Measurements from ENCODE around the gene ZBTB8A.
"Not testable (repeated sequence)": the region's sequence is repeated elsewhere in the genome, so short reads cannot be mapped to it uniquely, and the experiment has no call there.

Gene ZBTB8A

GRCh38 chr1:32622806-32623681 lies 83.8 kb downstream of the ZBTB8A start:
- no peak for DNase-seq

GRCh38 chr1:32623775-32624174 lies 84.5 kb downstream of the ZBTB8A start:
- DNase-seq, result no peak

- DNase-seq, result no peak
Measured at GRCh38 chr1:32626176-32626575, 86.9 kb downstream of the ZBTB8A start.

DNA sequence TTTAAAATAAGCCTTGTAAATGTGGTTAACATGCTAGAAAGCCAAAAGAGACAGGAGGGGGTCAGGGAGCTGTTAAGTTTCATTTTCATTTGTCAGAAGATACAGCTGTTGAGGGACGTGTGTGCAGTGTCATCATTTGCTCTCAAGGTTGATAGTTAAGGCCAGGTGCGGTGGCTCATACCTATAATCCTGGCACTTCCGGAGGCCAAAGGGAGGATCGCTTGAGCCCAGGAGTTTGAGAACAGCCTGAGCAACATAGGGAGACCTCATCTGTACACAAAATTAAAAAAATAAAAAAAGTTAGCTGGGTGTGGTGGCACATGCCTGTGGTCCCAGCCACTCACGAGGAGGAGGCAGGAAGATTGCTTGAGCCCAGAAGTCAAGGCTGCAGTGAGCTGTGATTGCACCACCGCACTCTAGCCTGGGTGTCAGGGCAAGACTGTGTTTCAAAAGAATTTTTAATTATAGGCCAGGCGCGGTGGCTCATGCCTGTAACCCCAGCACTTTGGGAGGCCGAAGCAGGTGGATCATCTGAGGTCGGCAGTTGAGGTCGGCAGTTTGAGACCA lies 88.5 kb downstream of the ZBTB8A start:
- DNase-seq, result no peak

GRCh38 chr1:32630173-32630572 lies 90.9 kb downstream of the ZBTB8A start:
- not testable (repeated sequence) for DNase-seq

- no peak for DNase-seq
Measured at GRCh38 chr1:32632829-32633228, 93.6 kb downstream of the ZBTB8A start.

- no peak for DNase-seq
Measured at GRCh38 chr1:32635508-32636277, 96.5 kb downstream of the ZBTB8A start.

GRCh38 chr1:32636914-32637645 lies 97.9 kb downstream of the ZBTB8A start:
- DNase-seq, result no peak

DNA sequence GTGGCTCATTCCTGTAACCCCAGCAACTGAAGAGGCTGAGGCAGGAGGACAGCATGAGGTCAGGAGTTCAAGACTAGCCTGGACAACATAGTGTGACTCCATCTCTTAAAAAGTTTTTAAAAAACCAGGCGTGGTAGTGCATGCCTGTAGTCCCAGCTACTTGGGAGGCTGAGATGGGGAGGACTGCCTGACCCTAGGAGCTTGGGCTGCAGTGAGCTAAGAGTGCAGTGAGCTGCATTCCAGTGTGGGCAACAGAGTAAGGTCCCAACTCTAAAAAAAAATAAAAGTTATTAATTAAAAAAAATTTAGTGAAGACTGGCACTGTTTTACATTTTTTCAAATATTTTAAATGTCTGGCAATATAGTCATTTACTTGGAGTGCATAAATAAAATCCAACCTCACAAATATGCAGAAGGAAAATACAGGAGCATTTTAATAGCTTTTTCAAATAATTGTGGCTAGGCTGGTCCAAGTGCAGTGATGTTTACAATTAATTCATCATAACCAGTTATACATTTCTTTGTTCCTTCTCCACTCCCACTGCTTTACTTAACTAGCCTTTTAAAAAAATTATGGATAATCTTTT lies 100.4 kb downstream of the ZBTB8A start:
- no peak for DNase-seq

DNA sequence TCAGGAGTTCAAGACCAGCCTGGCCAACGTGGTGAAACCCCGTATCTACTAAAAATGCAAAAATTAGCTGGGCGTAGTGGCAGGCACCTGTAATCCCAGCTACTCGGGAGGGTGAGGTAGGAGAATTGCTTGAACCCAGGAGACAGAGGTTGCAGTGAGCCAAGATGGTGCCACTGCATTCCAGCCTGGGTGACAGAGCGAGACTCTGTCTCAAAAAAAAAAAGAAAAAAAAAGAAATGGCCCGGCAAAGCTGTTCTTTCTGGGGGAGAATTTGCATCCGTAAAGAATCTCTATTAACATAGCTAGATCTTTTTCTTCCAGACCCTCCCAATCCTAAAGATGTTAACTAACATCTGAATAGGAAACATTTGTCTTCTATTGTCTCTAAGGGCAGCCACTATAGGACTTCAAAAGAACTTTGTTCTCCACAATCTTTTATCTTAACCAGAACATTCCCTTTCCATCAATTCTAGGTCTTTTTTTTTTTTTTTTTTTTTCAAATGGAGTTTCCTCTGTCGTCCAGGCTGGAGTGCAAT lies 103.1 kb downstream of the ZBTB8A start:
- not testable (repeated sequence) for DNase-seq

DNA sequence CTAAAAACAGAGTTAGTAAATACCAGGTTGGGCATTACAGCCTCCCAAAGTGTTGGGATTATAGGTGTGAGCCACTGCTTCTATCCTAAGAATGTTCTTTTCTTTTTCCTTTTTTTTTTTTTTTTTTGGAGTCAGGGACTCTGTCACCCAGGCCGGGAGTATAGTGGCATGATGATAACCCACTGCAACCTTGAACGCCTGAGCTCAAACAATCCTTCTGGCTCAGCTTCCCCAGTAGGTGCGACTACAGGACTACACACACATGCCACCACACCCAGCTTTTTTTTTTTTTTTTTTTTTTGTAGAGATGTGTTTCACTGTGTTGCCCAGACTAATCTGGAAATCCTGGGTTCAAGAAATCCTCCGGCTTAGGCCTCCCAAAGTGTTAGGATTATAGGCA lies 105.2 kb downstream of the ZBTB8A start:
- DNase-seq, result no peak

- no peak for DNase-seq
Measured at GRCh38 chr1:32647308-32648134, 108.3 kb downstream of the ZBTB8A start.

GRCh38 chr1:32650248-32650751 lies 111.1 kb downstream of the ZBTB8A start, which contains the start of gene ZBTB8OS:
Gene ZBTB8OS (minus strand): TSS chr1:32650550. CDS start chr1:32650529, 21 bp downstream.
- peak; percentile 84 for DNase-seq

DNA sequence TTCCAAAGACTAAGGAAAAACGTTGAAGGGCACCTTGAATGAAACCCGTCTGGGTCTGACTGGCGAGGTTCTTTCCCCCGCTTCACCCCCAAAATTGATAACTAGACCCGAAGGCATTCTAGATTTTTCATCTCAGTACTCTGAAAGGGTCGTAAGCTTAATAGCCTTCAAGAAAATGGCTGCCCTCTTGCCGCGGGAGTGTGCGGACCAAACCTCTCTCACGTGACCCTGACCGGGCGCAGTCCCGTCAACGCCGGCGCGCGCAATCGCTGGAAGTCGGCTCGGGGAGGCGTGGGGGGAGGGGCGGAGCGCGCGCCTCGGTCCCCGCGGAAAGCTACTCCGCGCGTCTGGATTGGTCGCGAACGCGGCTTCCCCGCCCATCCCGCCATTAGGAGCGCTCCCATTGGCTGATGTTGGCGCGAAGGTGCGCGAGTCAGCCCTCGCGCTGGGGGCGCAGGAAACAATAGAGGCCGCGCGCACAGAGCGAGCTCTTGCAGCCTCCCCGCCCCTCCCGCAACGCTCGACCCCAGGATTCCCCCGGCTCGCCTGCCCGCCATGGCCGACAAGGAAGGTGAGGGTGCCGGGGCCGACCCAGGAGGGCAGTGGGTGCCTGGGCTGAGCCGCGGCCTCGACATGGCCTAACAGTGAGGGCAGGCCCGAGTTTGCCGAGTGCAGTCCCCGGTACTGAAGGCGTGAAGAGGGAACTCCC lies 111.7 kb downstream of the ZBTB8A start, which contains the start of gene RBBP4:
TSS of gene RBBP4 (plus strand) at position 457 of the 709 bp plus-strand sequence. CDS start at position 556, 99 bp downstream.
- DNase-seq, result peak; percentile 97

- DNase-seq, result no peak
Measured at GRCh38 chr1:32651461-32652073, 112.3 kb downstream of the ZBTB8A start.

DNA sequence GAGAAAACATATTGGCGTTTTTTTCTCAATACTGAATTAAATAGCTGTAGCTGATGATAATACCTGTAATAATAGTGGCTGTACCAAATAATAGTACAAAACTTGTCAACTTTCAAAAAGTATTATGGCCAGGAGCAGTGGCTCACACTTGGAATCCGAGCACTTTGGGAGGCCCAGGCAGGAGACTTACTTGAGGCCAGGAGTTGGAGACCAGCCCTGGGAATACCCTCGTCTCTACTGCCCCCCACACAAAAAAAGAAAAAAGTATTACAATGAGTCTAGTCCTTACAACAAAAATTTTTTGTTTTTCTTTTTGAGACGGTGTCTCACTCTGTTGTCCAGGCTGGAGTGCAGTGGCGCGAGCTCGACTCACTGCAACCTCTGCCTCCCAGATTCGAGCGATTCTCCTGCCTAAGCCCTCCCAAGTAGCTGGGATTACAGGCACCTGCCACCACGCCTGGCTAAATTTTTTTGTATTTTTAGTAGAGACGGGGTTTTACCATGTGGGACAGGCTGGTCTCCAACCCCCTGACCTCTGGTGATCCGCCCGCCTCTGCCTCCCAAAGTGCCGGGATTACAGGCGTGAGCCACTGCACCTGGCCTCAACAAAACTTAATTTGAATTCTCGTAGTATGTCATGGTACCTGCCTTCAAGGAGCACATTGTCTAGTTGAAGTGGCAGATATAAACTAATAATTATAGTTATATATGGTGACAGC lies 113.2 kb downstream of the ZBTB8A start:
- no peak for DNase-seq

Data from effector CD4-positive, alpha-beta T cell (primary cell).